Neural progenitor cell (in vitro differentiated cells): ENCODE data around the gene GLTP. TPM values are rescaled to one million over a fixed set of nuclear protein-coding genes. Genes with fewer than 3 reads are reported as not detected.
A peak's percentile ranks its signal among the peaks of the same experiment; 100 is the strongest.

Experiments
- DNase-seq: peaks from one replicate; pipeline ENCODE4 v3.0.0-alpha.2; 2016; ENCODE audit warnings: low spot score
- H2AFZ ChIP-seq: fragments of 200-600 bp; sonication (generic); replicated peaks from 2 replicates; pipeline ENCODE4 v1.6.1; 2016; ENCODE audit warnings: antibody characterized with exemption
- H3F3A ChIP-seq: fragments of 200-600 bp; sonication (generic); 2 replicates; pipeline ENCODE4 v1.6.1; 2016; ENCODE audit warnings: antibody characterized with exemption, low read depth
- H3K27ac ChIP-seq: fragments of 200-600 bp; sonication (generic); 2 replicates; pipeline ENCODE4 v1.5.1; 2016; ENCODE audit warnings: mild to moderate bottlenecking
- H3K27me3 ChIP-seq: fragments of 200-600 bp; sonication (generic); 2 replicates; pipeline ENCODE4 v1.6.1; 2016; ENCODE audit warnings: mild to moderate bottlenecking, moderate library complexity
- H3K36me3 ChIP-seq: fragments of 200-600 bp; sonication (generic); 2 replicates; pipeline ENCODE4 v1.5.1; 2016
- H3K4me1 ChIP-seq: fragments of 200-600 bp; sonication (generic); 2 replicates; pipeline ENCODE4 v1.6.1; 2016; ENCODE audit warnings: mixed run types
- H3K4me2 ChIP-seq: fragments of 200-600 bp; sonication (generic); 2 replicates; pipeline ENCODE4 v1.6.1; 2016
- H3K4me3 ChIP-seq: fragments of 200-600 bp; sonication (generic); 2 replicates; pipeline ENCODE4 v1.5.1; 2016
- H3K79me2 ChIP-seq: fragments of 200-600 bp; sonication (generic); 2 replicates; pipeline ENCODE4 v1.6.1; 2016; ENCODE audit warnings: low read depth
- H3K9ac ChIP-seq: fragments of 200-600 bp; sonication (generic); 2 replicates; pipeline ENCODE4 v1.6.1; 2016
- H3K9me3 ChIP-seq: fragments of 200-600 bp; sonication (generic); 2 replicates; pipeline ENCODE4 v1.5.1; 2016; ENCODE audit warnings: low read depth
- H4K20me1 ChIP-seq: fragments of 200-600 bp; sonication (generic); 2 replicates; pipeline ENCODE4 v1.6.1; 2016; ENCODE audit warnings: low read depth
- H3K27ac Mint-ChIP-seq: 3 replicates; pipeline ENCODE4 v1.8.0; 2021; ENCODE audit warnings: mixed read lengths
- H3K27me3 Mint-ChIP-seq: 2 replicates; pipeline ENCODE4 v1.8.0; 2022; ENCODE audit warnings: low read depth, mild to moderate bottlenecking, inconsistent platforms, moderate library complexity, mixed read lengths; ENCODE audit not compliant: insufficient read depth
- H3K36me3 Mint-ChIP-seq: 3 replicates; pipeline ENCODE4 v1.8.0; 2021; ENCODE audit warnings: mixed read lengths
- H3K4me1 Mint-ChIP-seq: 3 replicates; pipeline ENCODE4 v1.8.0; 2021; ENCODE audit warnings: mixed read lengths
- H3K4me3 Mint-ChIP-seq: 3 replicates; pipeline ENCODE4 v1.8.0; 2021; ENCODE audit warnings: mild to moderate bottlenecking, moderate library complexity, mixed read lengths
- H3K9me3 Mint-ChIP-seq: 3 replicates; pipeline ENCODE4 v1.8.0; 2020; ENCODE audit warnings: mixed read lengths
- CTCF ChIP-seq: fragments of 200-600 bp; sonication (generic); IDR thresholded peaks from 2 replicates; pipeline ENCODE4 v1.5.1; 2017; ENCODE audit warnings: antibody characterized with exemption, mild to moderate bottlenecking
- EZH2 ChIP-seq: fragments of 200-600 bp; sonication (generic); IDR thresholded peaks from 2 replicates; pipeline ENCODE4 v1.6.1; 2017; ENCODE audit warnings: antibody characterized with exemption, mild to moderate bottlenecking, moderate library complexity
- EZH2phosphoT487 ChIP-seq: fragments of 200-600 bp; sonication (generic); IDR thresholded peaks from 2 replicates; pipeline ENCODE4 v1.6.1; 2017; ENCODE audit warnings: antibody characterized with exemption
- total RNA-seq: library from RNA; depleted of rRNA; stranded (reverse); fragments of >200 nt; gene quantifications from 2 replicates; pipeline ENCODE4 v1.2.3, GENCODE V29; 2015; ENCODE audit warnings: low replicate concordance

The GLTP gene
- total RNA-seq, 1 donor from 2014 or later = 24.0 TPM

- H3K9me3 Mint-ChIP-seq = no peaks in the 10 kb centered on the region
- Histone ChIP-seq H3K9ac (no peak overlapping the region), H3F3A (no peaks in the 10 kb centered on the region), H3K36me3 (no peaks in the 10 kb centered on the region), H3K27ac (no peak overlapping the region), H3K79me2 (no peaks in the 10 kb centered on the region), H3K27me3 (no peaks in the 10 kb centered on the region), H4K20me1 (no peaks in the 10 kb centered on the region), H3K4me3 (no peak overlapping the region), H2AFZ (no peak overlapping the region), H3K4me2 (no peak overlapping the region), H3K9me3 (no peaks in the 10 kb centered on the region), H3K4me1 (no peaks in the 10 kb centered on the region)
- no peak for DNase-seq
- no peak overlapping the region for H3K4me3 Mint-ChIP-seq
- H3K27ac Mint-ChIP-seq = no peak overlapping the region
- H3K27me3 Mint-ChIP-seq = peaks cover 4% of the 10 kb centered on the region
- H3K36me3 Mint-ChIP-seq = peaks cover 23% of the 10 kb centered on the region
- peaks cover 2% of the 10 kb centered on the region for H3K4me1 Mint-ChIP-seq
- TF ChIP-seq EZH2phosphoT487 (no peak), EZH2 (no peak), CTCF (no peak)
These were observed 35.7 kb upstream of the GLTP start for GRCh38 chr12:109916045-109916444.

- Mint-ChIP-seq H3K27me3 (peaks cover 4% of the 10 kb centered on the region), H3K4me3 (no peak overlapping the region), H3K9me3 (no peaks in the 10 kb centered on the region), H3K27ac (peak overlapping the region; percentile 81), H3K4me1 (peaks cover 2% of the 10 kb centered on the region), H3K36me3 (peaks cover 23% of the 10 kb centered on the region)
- H3K4me2 ChIP-seq = no peak overlapping the region
- H3K9me3 ChIP-seq = no peaks in the 10 kb centered on the region
- TF ChIP-seq EZH2phosphoT487 = no peak
- TF ChIP-seq CTCF = no peak
- no peak for TF ChIP-seq EZH2
- H3K79me2 ChIP-seq = no peaks in the 10 kb centered on the region
- H3K4me3 ChIP-seq = no peak overlapping the region
- no peak for DNase-seq
- no peaks in the 10 kb centered on the region for H3K27me3 ChIP-seq
- H2AFZ ChIP-seq = no peak overlapping the region
- H3K9ac ChIP-seq = no peak overlapping the region
- no peaks in the 10 kb centered on the region for H3F3A ChIP-seq
- no peaks in the 10 kb centered on the region for H3K4me1 ChIP-seq
- no peaks in the 10 kb centered on the region for H3K36me3 ChIP-seq
- H4K20me1 ChIP-seq = no peaks in the 10 kb centered on the region
- no peak overlapping the region for H3K27ac ChIP-seq
These were observed 35.1 kb upstream of the GLTP start for GRCh38 chr12:109915171-109916040.

- H3K4me2 ChIP-seq = no peak overlapping the region
- no peaks in the 10 kb centered on the region for H3F3A ChIP-seq
- no peak overlapping the region for H3K4me3 ChIP-seq
- H3K36me3 ChIP-seq = no peaks in the 10 kb centered on the region
- no peak overlapping the region for H3K27ac Mint-ChIP-seq
- peaks cover 4% of the 10 kb centered on the region for H3K27me3 Mint-ChIP-seq
- no peaks in the 10 kb centered on the region for H3K4me1 ChIP-seq
- H4K20me1 ChIP-seq = no peaks in the 10 kb centered on the region
- no peaks in the 10 kb centered on the region for H3K79me2 ChIP-seq
- no peak overlapping the region for H3K4me3 Mint-ChIP-seq
- H3K9ac ChIP-seq = no peak overlapping the region
- H3K36me3 Mint-ChIP-seq = peaks cover 22% of the 10 kb centered on the region
- DNase-seq = no peak
- H3K27me3 ChIP-seq = no peaks in the 10 kb centered on the region
- H3K4me1 Mint-ChIP-seq = peaks cover 2% of the 10 kb centered on the region
- TF ChIP-seq EZH2 = no peak
- no peak for TF ChIP-seq EZH2phosphoT487
- TF ChIP-seq CTCF = no peak
- H3K9me3 Mint-ChIP-seq = no peaks in the 10 kb centered on the region
- no peak overlapping the region for H3K27ac ChIP-seq
- no peak overlapping the region for H2AFZ ChIP-seq
- H3K9me3 ChIP-seq = no peaks in the 10 kb centered on the region
These were observed 34.1 kb upstream of the GLTP start for GRCh38 chr12:109914461-109914860.
